Neural cell (in vitro differentiated cells): ENCODE measurements around the gene CDH5.

Experiments used
- CTCF ChIP-seq: fragments of 450-650 bp; IDR thresholded peaks from 2 replicates; pipeline ENCODE4 v1.5.1; 2014; ENCODE audit warnings: antibody characterized with exemption, mild to moderate bottlenecking, moderate library complexity; ENCODE audit not compliant: poor library complexity, severe bottlenecking
- EZH2 ChIP-seq: fragments of 200-600, 300-800 bp; shearing (Covaris generic), sonication (generic); IDR thresholded peaks from 2 replicates; pipeline ENCODE4 v1.6.1; 2014; ENCODE audit warnings: antibody characterized with exemption, low read length, borderline replicate concordance, mild to moderate bottlenecking; ENCODE audit not compliant: insufficient read depth, poor library complexity, severe bottlenecking
- POLR2AphosphoS5 ChIP-seq: IDR thresholded peaks from 2 replicates; pipeline ENCODE4 v1.6.1; 2012
- RAD21 ChIP-seq: fragments of 450-650 bp; conservative IDR thresholded peaks from 2 replicates; pipeline ENCODE4 v1.6.1; 2014; ENCODE audit warnings: antibody characterized with exemption, mild to moderate bottlenecking, moderate library complexity

- TF ChIP-seq CTCF (no peak), RAD21 (no peak), POLR2AphosphoS5 (no peak), EZH2 (no peak)
These were observed 44.3 kb upstream of the CDH5 start for GRCh38 chr16:66322174-66322573.
